HL-60 (cell line): ENCODE measurements around the gene LRPAP1.

ENCODE experiments used
- GABPA ChIP-seq: IDR thresholded peaks from 2 replicates; pipeline ENCODE4 v1.6.1; 2012; ENCODE audit warnings: low read depth
- POLR2AphosphoS5 ChIP-seq: IDR thresholded peaks from 2 replicates; pipeline ENCODE4 v1.6.1; 2012; ENCODE audit warnings: low read depth
- TF ChIP-seq, protein P1 (sequence below): IDR thresholded peaks from one replicate; pipeline ENCODE4 v1.5.1; 2011; ENCODE audit warnings: low read length, control low read depth, inconsistent platforms; ENCODE audit not compliant: insufficient read depth

DNA sequence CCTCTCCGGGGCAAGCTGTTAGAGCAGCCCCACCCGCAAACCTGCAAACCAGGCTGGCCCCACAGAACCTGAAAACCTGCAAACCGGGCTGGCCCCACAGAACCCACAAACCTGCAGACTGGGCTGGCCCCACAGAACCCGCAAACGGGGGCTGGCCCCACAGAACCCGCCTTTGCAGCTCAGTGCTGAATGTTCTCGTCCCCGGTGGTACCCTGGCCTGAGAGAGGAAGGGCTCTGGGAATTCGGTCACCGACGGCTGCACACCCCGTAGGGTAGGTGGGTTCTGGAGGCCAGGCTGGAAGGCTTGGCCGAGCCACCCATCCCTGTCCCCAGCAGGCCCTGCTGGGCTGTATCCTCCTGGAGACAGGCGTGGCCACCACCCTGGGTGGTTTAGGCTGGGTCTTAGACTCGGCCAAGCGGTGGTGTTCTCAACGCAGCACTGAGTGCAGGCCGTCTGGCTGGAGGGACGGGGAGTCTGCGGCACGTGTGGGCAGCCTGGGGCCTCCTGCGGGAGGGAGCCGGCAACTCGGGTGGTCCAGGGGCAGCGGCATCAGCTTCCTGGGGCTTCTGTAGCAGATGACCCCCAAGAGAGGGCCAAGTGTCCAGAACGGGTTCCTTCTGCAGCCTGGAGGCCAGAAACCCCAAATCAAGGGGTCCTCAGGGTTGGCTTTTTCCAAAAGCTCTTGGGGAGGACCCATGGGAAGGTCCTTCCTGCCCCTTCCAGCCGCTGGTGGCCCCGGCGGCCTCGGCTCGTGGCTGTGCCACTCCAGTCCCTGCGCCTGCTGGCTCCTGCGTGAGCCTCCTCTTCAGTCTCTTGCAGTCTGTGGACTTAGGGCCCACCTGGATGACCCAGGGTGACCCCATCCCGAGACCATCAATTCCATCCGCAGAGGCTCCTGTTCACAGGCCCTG is 53.5 kb downstream of the LRPAP1 start:
- TF ChIP-seq, protein P1, sequence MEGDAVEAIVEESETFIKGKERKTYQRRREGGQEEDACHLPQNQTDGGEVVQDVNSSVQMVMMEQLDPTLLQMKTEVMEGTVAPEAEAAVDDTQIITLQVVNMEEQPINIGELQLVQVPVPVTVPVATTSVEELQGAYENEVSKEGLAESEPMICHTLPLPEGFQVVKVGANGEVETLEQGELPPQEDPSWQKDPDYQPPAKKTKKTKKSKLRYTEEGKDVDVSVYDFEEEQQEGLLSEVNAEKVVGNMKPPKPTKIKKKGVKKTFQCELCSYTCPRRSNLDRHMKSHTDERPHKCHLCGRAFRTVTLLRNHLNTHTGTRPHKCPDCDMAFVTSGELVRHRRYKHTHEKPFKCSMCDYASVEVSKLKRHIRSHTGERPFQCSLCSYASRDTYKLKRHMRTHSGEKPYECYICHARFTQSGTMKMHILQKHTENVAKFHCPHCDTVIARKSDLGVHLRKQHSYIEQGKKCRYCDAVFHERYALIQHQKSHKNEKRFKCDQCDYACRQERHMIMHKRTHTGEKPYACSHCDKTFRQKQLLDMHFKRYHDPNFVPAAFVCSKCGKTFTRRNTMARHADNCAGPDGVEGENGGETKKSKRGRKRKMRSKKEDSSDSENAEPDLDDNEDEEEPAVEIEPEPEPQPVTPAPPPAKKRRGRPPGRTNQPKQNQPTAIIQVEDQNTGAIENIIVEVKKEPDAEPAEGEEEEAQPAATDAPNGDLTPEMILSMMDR, result no peak
- TF ChIP-seq POLR2AphosphoS5 (no peak), GABPA (no peak)
